A549 (cell line): Measurements from ENCODE around the gene XIAP. TPM values are rescaled to one million over a fixed set of nuclear protein-coding genes. Genes with fewer than 3 reads are reported as not detected.

ENCODE experiments used
- ATAC-seq, 2 experiments: fragments of 200-7000 bp in 1 of 2; fragments of >200 bp in 1 of 2; cut with Nextera tagmentation in 1 of 2; cut with Tn5 transposase in 1 of 2; 3 replicates each; pipeline versions ENCODE4 v1.8.0 to v1.9.1; 2018 to 2020; ENCODE audit warnings: mild to moderate bottlenecking in 1 of 2, moderate library complexity in 1 of 2
- CTCF ChIA-PET: fragments of 300-600 bp; sonication (Branson Sonifier 250); formaldehyde crosslinking; extraction: SDS; loops from one replicate; lab custom pipeline; 2021; ENCODE audit warnings: antibody characterized with exemption, inconsistent platforms; lab: Yijun Ruan, JAX
- POLR2A ChIA-PET: fragments of 350-600 bp; formaldehyde crosslinking; extraction: SDS; loops from one replicate; lab custom pipeline; 2021; ENCODE audit warnings: antibody characterized with exemption, inconsistent platforms; lab: Yijun Ruan, JAX
- DNase-seq, 2 experiments: peaks; one replicate each; pipeline versions ENCODE4 v3.0.0 to v3.0.0-alpha.2; 2011 to 2016; ENCODE audit warnings: low read depth in 1 of 2, low spot score in 1 of 2
- FAIRE-seq: peaks from 2 replicates; lab custom pipeline; 2011; peaks lifted over from hg19 to GRCh38; lab: Jason Lieb, UNC
- H3K27ac ChIP-seq, 2 experiments: fragments of >200 bp; sonication (Bioruptor Twin); formaldehyde crosslinking; 3 replicates each; pipeline ENCODE4 v1.5.1; 2016 to 2017
- H3K4me1 ChIP-seq: fragments of >200 bp; sonication (Bioruptor Twin); formaldehyde crosslinking; 3 replicates; pipeline ENCODE4 v1.6.1; 2016
- H3K4me2 ChIP-seq: fragments of >200 bp; sonication (Bioruptor Twin); formaldehyde crosslinking; 3 replicates; pipeline ENCODE4 v1.6.1; 2016
- H3K4me3 ChIP-seq: fragments of >200 bp; sonication (Bioruptor Twin); formaldehyde crosslinking; 3 replicates; pipeline ENCODE4 v1.5.1; 2016
- H3K9me3 ChIP-seq: fragments of >200 bp; sonication (Bioruptor Twin); formaldehyde crosslinking; 3 replicates; pipeline ENCODE4 v1.6.1; 2016
- CBX8 ChIP-seq: fragments of 200-600 bp; sonication (generic); IDR thresholded peaks from 2 replicates; pipeline ENCODE4 v1.6.1; 2016
- EHF ChIP-seq: fragments of 250-450 bp; sonication (Bioruptor Pico); IDR thresholded peaks from 2 replicates; pipeline ENCODE4 v1.5.0; 2020; ENCODE audit warnings: mild to moderate bottlenecking
- EHMT2 ChIP-seq: fragments of 200-600 bp; sonication (generic); IDR thresholded peaks from 2 replicates; pipeline ENCODE4 v1.6.1; 2016; ENCODE audit warnings: antibody characterized with exemption, low read depth, mild to moderate bottlenecking, moderate library complexity
- FOXS1 ChIP-seq: fragments of 250-450 bp; sonication (Bioruptor Pico); IDR thresholded peaks from 2 replicates; pipeline ENCODE4 v1.5.0; 2020; ENCODE audit warnings: mild to moderate bottlenecking, moderate library complexity
- HDAC2 ChIP-seq: fragments of 200-600 bp; sonication (generic); IDR thresholded peaks from 2 replicates; pipeline ENCODE4 v1.6.1; 2016
- JUN ChIP-seq, 2 experiments: fragments of >200 bp; sonication (Bioruptor Twin); formaldehyde crosslinking; IDR thresholded peaks; 2 replicates in 1 of 2; 3 replicates in 1 of 2; pipeline ENCODE4 v1.6.1; 2016 to 2017
- JUNB ChIP-seq: fragments of >200 bp; sonication (Bioruptor Twin); formaldehyde crosslinking; IDR thresholded peaks from 2 replicates; pipeline ENCODE4 v1.6.1; 2016
- MAFK ChIP-seq: fragments of 450-650 bp; IDR thresholded peaks from 2 replicates; pipeline ENCODE4 v1.6.1; 2014; ENCODE audit not compliant: partially characterized antibody
- MYC ChIP-seq: IDR thresholded peaks from 2 replicates; pipeline ENCODE4 v1.6.1; 2012; ENCODE audit warnings: mild to moderate bottlenecking, inconsistent platforms, low read length, improper control_type of control experiment, borderline replicate concordance
- NFE2L2 ChIP-seq: fragments of 150-350 bp; conservative IDR thresholded peaks from 2 replicates; pipeline ENCODE4 v1.6.1; 2014; ENCODE audit warnings: low read length
- POLR2A ChIP-seq: IDR thresholded peaks from 2 replicates; pipeline ENCODE4 v1.6.1; 2012; ENCODE audit warnings: mild to moderate bottlenecking, low read length
- RARB ChIP-seq: fragments of 250-450 bp; sonication (Bioruptor Pico); IDR thresholded peaks from 2 replicates; pipeline ENCODE4 v1.8.0; 2021; ENCODE audit warnings: mild to moderate bottlenecking, moderate library complexity
- RCOR1 ChIP-seq: fragments of 150-350 bp; IDR thresholded peaks from 2 replicates; pipeline ENCODE4 v1.6.1; 2014; ENCODE audit warnings: antibody characterized with exemption, low read length, low read depth
- RFX5 ChIP-seq: fragments of 450-650 bp; IDR thresholded peaks from 2 replicates; pipeline ENCODE4 v1.7.1; 2014; ENCODE audit warnings: antibody characterized with exemption, mild to moderate bottlenecking, moderate library complexity
- RNF2 ChIP-seq: fragments of 200-600 bp; sonication (generic); IDR thresholded peaks from 2 replicates; pipeline ENCODE4 v1.6.1; 2016; ENCODE audit warnings: low read depth, mild to moderate bottlenecking, antibody characterized with exemption, moderate library complexity, borderline replicate concordance
- SREBF2 ChIP-seq: fragments of 450-650 bp; IDR thresholded peaks from 2 replicates; pipeline ENCODE4 v1.6.1; 2014; ENCODE audit warnings: mild to moderate bottlenecking, moderate library complexity
- ZC3H11A ChIP-seq: fragments of 450-650 bp; IDR thresholded peaks from 2 replicates; pipeline ENCODE4 v1.6.1; 2014; ENCODE audit warnings: antibody characterized with exemption, mild to moderate bottlenecking
- ZSCAN20 ChIP-seq: fragments of 250-450 bp; sonication (Bioruptor Pico); IDR thresholded peaks from 2 replicates; pipeline ENCODE4 v1.8.0; 2022; ENCODE audit warnings: mild to moderate bottlenecking, moderate library complexity
- WGBS: methylation state at CpG from one replicate; pipeline ENCODE4 v1.1.6; 2017; ENCODE audit errors: missing lambda C conversion rate; 5-methylcytosine and 5-hydroxymethylcytosine counted together
- polyA plus RNA-seq, 4 experiments: library from polyadenylated mRNA; depleted of rRNA in 3 of 4; stranded (reverse); fragments of >200 nt; fragmentation: RNase III in 1 of 4; extraction: RNeasy Plus Mini Kit Qiagen cat#74134 plus additional on column Dnase treatment in 1 of 4; gene quantifications; 2 replicates in 3 of 4; 3 replicates in 1 of 4; pipeline ENCODE4 v1.2.3, GENCODE V29; 2011 to 2017
- TF ChIP-seq, protein P1 (sequence below): fragments of 150-350 bp; IDR thresholded peaks from 2 replicates; pipeline ENCODE4 v1.6.1; 2014; ENCODE audit warnings: low read depth, mild to moderate bottlenecking, low read length
- TF ChIP-seq, protein P2 (sequence below): fragments of 200-600 bp; sonication (generic); IDR thresholded peaks from 2 replicates; pipeline ENCODE4 v1.6.1; 2016; ENCODE audit warnings: antibody characterized with exemption, mild to moderate bottlenecking, moderate library complexity

Gene XIAP
- polyA plus RNA-seq, 2 of the 4 experiments (the other 2 are of a cell fraction), result 42.9 to 44.1 TPM

DNA sequence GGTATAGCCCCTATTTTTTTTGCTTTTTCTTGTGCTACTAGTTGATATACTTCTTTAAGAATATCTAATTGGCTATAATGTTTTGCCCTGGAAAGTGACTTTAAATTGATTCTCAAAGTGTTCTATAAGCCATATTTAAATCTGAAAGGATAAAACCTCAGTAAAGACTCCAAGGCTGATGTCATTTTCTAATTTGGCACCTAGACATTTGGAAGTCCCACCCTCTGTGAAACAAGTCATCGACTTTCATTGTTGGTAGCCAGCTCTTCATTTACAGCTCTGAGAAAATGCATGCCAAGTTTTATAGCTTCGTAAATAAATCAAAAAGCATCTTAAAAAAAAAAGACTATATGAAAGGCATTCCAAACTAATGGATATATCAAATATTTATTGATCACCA lies 83.6 kb downstream of the XIAP start:
- ChIA-PET POLR2A (no interaction called here), CTCF (no interaction called here)
- Histone ChIP-seq H3K4me3 (no peak overlapping the region), H3K9me3 (no peaks in the 10 kb centered on the region), H3K4me1 (peaks cover 7% of the 10 kb centered on the region; the same call in 2 of the 3 replicates), H3K4me2 (no peak overlapping the region), H3K27ac (no peak overlapping the region)
- DNase-seq, result no peak
- 76% methylated on average over 2 of the region's 2 CpGs for WGBS
- FAIRE-seq, result peak; percentile 74
- no peak for TF ChIP-seq SREBF2
- TF ChIP-seq, protein P1, sequence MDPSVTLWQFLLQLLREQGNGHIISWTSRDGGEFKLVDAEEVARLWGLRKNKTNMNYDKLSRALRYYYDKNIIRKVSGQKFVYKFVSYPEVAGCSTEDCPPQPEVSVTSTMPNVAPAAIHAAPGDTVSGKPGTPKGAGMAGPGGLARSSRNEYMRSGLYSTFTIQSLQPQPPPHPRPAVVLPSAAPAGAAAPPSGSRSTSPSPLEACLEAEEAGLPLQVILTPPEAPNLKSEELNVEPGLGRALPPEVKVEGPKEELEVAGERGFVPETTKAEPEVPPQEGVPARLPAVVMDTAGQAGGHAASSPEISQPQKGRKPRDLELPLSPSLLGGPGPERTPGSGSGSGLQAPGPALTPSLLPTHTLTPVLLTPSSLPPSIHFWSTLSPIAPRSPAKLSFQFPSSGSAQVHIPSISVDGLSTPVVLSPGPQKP, result no peak
- no peak for TF ChIP-seq NFE2L2
- TF ChIP-seq JUNB, result no peak
- TF ChIP-seq, protein P2, sequence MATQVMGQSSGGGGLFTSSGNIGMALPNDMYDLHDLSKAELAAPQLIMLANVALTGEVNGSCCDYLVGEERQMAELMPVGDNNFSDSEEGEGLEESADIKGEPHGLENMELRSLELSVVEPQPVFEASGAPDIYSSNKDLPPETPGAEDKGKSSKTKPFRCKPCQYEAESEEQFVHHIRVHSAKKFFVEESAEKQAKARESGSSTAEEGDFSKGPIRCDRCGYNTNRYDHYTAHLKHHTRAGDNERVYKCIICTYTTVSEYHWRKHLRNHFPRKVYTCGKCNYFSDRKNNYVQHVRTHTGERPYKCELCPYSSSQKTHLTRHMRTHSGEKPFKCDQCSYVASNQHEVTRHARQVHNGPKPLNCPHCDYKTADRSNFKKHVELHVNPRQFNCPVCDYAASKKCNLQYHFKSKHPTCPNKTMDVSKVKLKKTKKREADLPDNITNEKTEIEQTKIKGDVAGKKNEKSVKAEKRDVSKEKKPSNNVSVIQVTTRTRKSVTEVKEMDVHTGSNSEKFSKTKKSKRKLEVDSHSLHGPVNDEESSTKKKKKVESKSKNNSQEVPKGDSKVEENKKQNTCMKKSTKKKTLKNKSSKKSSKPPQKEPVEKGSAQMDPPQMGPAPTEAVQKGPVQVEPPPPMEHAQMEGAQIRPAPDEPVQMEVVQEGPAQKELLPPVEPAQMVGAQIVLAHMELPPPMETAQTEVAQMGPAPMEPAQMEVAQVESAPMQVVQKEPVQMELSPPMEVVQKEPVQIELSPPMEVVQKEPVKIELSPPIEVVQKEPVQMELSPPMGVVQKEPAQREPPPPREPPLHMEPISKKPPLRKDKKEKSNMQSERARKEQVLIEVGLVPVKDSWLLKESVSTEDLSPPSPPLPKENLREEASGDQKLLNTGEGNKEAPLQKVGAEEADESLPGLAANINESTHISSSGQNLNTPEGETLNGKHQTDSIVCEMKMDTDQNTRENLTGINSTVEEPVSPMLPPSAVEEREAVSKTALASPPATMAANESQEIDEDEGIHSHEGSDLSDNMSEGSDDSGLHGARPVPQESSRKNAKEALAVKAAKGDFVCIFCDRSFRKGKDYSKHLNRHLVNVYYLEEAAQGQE, result no peak
- no peak for TF ChIP-seq HDAC2
- TF ChIP-seq RARB, result no peak
- no peak for TF ChIP-seq RFX5
- no peak for TF ChIP-seq ZSCAN20 (CRISPR knock-in tag)
- no peak for TF ChIP-seq RCOR1
- ATAC-seq, result no peak

DNA sequence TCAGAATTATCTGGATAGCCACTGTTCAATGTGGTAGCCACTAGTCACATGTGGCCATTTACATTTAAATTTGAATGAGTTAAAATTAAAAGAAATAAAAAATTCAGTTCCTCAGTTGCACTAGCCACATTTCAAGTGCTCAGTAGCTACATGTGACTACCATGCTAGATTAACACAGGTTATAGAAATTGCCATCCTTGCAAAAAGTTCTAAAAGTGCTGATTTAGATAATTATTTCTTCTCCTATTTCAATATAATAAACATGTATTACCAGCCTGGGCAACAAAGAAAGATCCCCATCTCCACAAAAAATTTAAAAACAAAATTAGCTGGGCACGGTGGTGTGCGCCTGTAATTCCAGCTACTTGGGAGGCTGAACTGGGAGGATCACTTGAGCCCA lies 90.0 kb downstream of the XIAP start:
- WGBS, result 100% methylated on average over 2 of the region's 2 CpGs
- no peak overlapping the region for H3K4me2 ChIP-seq
- FAIRE-seq (no peak), ATAC-seq (no peak), DNase-seq (no peak)
- H3K9me3 ChIP-seq, result no peaks in the 10 kb centered on the region
- H3K4me1 ChIP-seq, result peaks cover 21% of the 10 kb centered on the region
- no peak overlapping the region for H3K4me3 ChIP-seq
- H3K27ac ChIP-seq, result peak overlapping the region in 1 of 2 experiments; percentile 87; a peak in 1 of 6 replicates
- POLR2A ChIA-PET, result no interaction called here
- CTCF ChIA-PET, result interaction anchor here (2.1 kb wide), 1 partner anchor 10 kb away, joined by 4 read pairs; no protein-coding TSS in a partner anchor
- TF ChIP-seq MAFK (peak; percentile 76), FOXS1 (CRISPR knock-in tag) (no peak)

DNA sequence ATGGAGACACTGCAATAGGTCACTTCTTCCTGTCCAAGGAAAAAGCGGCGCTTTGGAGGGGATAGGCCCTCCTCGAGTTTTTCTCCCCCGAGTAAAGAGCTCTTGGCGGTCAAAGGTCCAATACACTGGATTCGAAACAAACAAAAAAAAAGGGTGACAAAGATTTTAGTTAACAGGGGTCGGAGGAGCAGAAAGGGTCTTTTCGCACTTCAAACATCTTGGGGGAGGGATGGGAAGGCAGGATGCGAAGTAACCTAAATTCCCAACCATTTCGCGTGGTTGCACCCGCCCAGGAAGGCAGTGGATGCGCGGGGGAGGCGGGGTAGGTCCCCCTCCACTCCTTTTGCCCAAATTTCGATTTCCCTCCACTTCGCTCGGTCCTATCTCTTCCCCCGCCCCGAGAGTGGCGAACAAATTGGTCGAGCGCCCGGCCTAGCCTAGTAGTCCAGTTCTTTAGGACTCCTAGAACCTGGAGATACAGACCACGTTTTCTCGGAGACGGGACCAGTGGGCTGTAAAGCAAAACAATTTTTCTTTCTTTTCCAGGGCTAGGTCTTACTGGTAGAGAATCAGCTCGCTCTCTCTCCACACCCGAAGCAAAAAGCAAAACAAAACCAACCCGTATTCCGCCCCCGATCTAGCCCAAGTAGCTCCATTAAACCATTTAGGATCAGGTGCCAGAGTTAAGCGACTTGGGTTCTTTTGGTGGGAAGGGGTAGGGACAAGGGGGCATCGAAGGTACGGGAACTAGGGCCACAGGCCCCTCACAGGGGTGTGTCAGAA lies 99.6 kb downstream of the XIAP start:
- Histone ChIP-seq H3K4me3 (peak overlapping the region; percentile 94), H3K4me1 (peaks cover 14% of the 10 kb centered on the region), H3K27ac (peak overlapping the region; percentile 90 to 96), H3K9me3 (no peaks in the 10 kb centered on the region), H3K4me2 (peak overlapping the region; percentile 97)
- peak; percentile 16 to 21 for ATAC-seq
- DNase-seq, result peak; percentile 26 to 64
- no peak for FAIRE-seq
- under 1% methylated on average over 34 of the region's 35 CpGs for WGBS
- CTCF ChIA-PET, result interaction anchor here (0.6 to 3.0 kb wide), 7 partner anchors 12 to 361 kb away, joined by 3 to 31 read pairs (median 5); no protein-coding TSS in a partner anchor
- POLR2A ChIA-PET, result interaction anchor here (0.7 to 1.9 kb wide), 3 partner anchors 13 to 182 kb away, joined by 4 to 5 read pairs (median 4); no protein-coding TSS in a partner anchor
- TF ChIP-seq JUNB (no peak), RNF2 (no peak), EHMT2 (no peak), CBX8 (no peak), EHF (CRISPR knock-in tag) (no peak), ZC3H11A (no peak), POLR2A (peak; percentile 34), MAFK (no peak), JUN (IDR thresholded peaks at IDR 0.05) (peak in 1 of 2 experiments; percentile 11; a peak in 1 of 5 replicates), MYC (no peak)
- TF ChIP-seq, protein P1, result no peak
- TF ChIP-seq, protein P2, result no peak
